Transverse colon (tissue), 4 donors: Measurements from ENCODE around the gene CTBP2. TPM values are rescaled to one million over a fixed set of nuclear protein-coding genes. Genes with fewer than 3 reads are reported as not detected.

Experiments
- DNase-seq: peaks from one replicate; pipeline ENCODE4 v3.0.0-alpha.2; 2019
- H3K27ac ChIP-seq, 4 donors: fragments of 200-600 bp; sonication (generic); 2 replicates each; pipeline ENCODE4 v1.5.1; 2016 to 2018; ENCODE audit warnings: inconsistent platforms in 4 of 4
- H3K27me3 ChIP-seq: fragments of 200-600 bp; sonication (generic); 2 replicates; pipeline ENCODE4 v1.5.1; 2017; ENCODE audit warnings: inconsistent platforms
- H3K36me3 ChIP-seq, 4 donors: fragments of 200-600 bp; sonication (generic); 2 replicates each; pipeline ENCODE4 v1.5.1; 2017 to 2019; ENCODE audit warnings: inconsistent platforms in 4 of 4
- H3K4me1 ChIP-seq, 4 donors: fragments of 200-600 bp; sonication (generic); 2 replicates each; pipeline ENCODE4 v1.5.1; 2017 to 2020; ENCODE audit warnings: inconsistent platforms in 4 of 4
- H3K4me3 ChIP-seq, 4 donors: fragments of 200-600 bp; sonication (generic); 1 replicate in 1 of 4; 2 replicates in 3 of 4; pipeline versions ENCODE4 v1.5.1 to v1.6.1; 2017 to 2019; ENCODE audit warnings: inconsistent platforms in 4 of 4
- H3K9me3 ChIP-seq, 2 donors: fragments of 200-600 bp; sonication (generic); 2 replicates each; pipeline ENCODE4 v1.5.1; 2017 to 2019; ENCODE audit warnings: inconsistent platforms in 2 of 2
- EP300 ChIP-seq: sonication (generic); formaldehyde crosslinking; IDR thresholded peaks from one replicate; pipeline ENCODE4 v1.6.1; 2017; ENCODE audit warnings: antibody characterized with exemption, low read depth
- POLR2A ChIP-seq: fragments of 450-650 bp; IDR thresholded peaks from one replicate; pipeline ENCODE4 v1.6.1; 2016; ENCODE audit warnings: antibody characterized with exemption, mild to moderate bottlenecking, moderate library complexity
- POLR2AphosphoS5 ChIP-seq, 3 donors: sonication (generic); formaldehyde crosslinking; IDR thresholded peaks; one replicate each; pipeline ENCODE4 v1.6.1; 2016; ENCODE audit warnings: antibody characterized with exemption in 3 of 3
- WGBS, 2 donors: methylation state at CpG; one replicate each; pipeline ENCODE4 v1.1.5; 2018; ENCODE audit warnings: low coverage in 1 of 2; 5-methylcytosine and 5-hydroxymethylcytosine counted together
- in situ Hi-C, 4 donors: fragments of 200-750 bp; cut with MboI; loops; one replicate each; pipeline versions ENCODE4 v1.15.0 to v1.15.1; 2017; ENCODE audit warnings: low sequenced_read_pairs in 3 of 4, low pct_ligation_motif_present in 1 of 4, low pct_unique_long_range_greater_than_20kb in 1 of 4
- intact Hi-C: fragments of 100-400 bp; cut with DNase I; formaldehyde crosslinking; loops from one replicate; pipeline ENCODE4 v1.15.1; 2023; ENCODE audit warnings: low total_unique reads
- total RNA-seq, 4 donors: library from RNA; depleted of rRNA; stranded (reverse); fragments of >200 nt; gene quantifications; one replicate each; pipeline ENCODE4 v1.1.0, GENCODE V29; 2016
- TF ChIP-seq, protein P1 (sequence below), 5 experiments: fragments of 200-600 bp in 3 of 5; fragments of 450-650 bp in 2 of 5; sonication (generic) in 3 of 5; IDR thresholded peaks; 1 replicate in 2 of 5; 2 replicates in 3 of 5; pipeline ENCODE4 v1.5.1; 2016 to 2017; ENCODE audit warnings: antibody characterized with exemption in 5 of 5, inconsistent platforms in 3 of 5, mild to moderate bottlenecking in 2 of 5, moderate library complexity in 1 of 5

Gene CTBP2
- total RNA-seq, 4 donors from 2014 or later: 71.9 to 247 (median 98.4) TPM

GRCh38 chr10:125091891-125092290 lies 68.5 kb downstream of the CTBP2 start:
- H3K27ac ChIP-seq: peak overlapping the region in 2 of 4 donors; percentile 59 to 72

GRCh38 chr10:125089469-125089868 lies 70.9 kb downstream of the CTBP2 start:
- WGBS, 2 donors: 81% methylated on average over 2 of the region's 2 CpGs; no CpG with 5 or more reads in 1 of the 2 donors
- TF ChIP-seq POLR2AphosphoS5 (IDR thresholded peaks at IDR 0.05) (no peak), POLR2A (no peak), EP300 (no peak)
- TF ChIP-seq, protein P1, sequence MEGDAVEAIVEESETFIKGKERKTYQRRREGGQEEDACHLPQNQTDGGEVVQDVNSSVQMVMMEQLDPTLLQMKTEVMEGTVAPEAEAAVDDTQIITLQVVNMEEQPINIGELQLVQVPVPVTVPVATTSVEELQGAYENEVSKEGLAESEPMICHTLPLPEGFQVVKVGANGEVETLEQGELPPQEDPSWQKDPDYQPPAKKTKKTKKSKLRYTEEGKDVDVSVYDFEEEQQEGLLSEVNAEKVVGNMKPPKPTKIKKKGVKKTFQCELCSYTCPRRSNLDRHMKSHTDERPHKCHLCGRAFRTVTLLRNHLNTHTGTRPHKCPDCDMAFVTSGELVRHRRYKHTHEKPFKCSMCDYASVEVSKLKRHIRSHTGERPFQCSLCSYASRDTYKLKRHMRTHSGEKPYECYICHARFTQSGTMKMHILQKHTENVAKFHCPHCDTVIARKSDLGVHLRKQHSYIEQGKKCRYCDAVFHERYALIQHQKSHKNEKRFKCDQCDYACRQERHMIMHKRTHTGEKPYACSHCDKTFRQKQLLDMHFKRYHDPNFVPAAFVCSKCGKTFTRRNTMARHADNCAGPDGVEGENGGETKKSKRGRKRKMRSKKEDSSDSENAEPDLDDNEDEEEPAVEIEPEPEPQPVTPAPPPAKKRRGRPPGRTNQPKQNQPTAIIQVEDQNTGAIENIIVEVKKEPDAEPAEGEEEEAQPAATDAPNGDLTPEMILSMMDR (IDR thresholded peaks at IDR 0.05): no peak
- H3K4me1 ChIP-seq: peaks cover 0 to 19% (median 14%) of the 10 kb centered on the region in 4 donors

More at GRCh38 chr10:125091891-125092290, 68.5 kb downstream of the CTBP2 start:
- H3K36me3 ChIP-seq: no peaks in the 10 kb centered on the region
- no peak for TF ChIP-seq POLR2AphosphoS5 (IDR thresholded peaks at IDR 0.05)
- no peak for TF ChIP-seq POLR2A
- TF ChIP-seq EP300: no peak
- TF ChIP-seq, protein P1 (IDR thresholded peaks at IDR 0.05): no peak
- no peaks in the 10 kb centered on the region for H3K9me3 ChIP-seq
- no peak for DNase-seq
- intact Hi-C loops (no loop called here), in situ Hi-C loops (no loop called here)
- H3K27me3 ChIP-seq: no peaks in the 10 kb centered on the region
- peaks cover 0 to 30% (median 17%) of the 10 kb centered on the region in 4 donors for H3K4me1 ChIP-seq
- no peak overlapping the region for H3K4me3 ChIP-seq

DNA sequence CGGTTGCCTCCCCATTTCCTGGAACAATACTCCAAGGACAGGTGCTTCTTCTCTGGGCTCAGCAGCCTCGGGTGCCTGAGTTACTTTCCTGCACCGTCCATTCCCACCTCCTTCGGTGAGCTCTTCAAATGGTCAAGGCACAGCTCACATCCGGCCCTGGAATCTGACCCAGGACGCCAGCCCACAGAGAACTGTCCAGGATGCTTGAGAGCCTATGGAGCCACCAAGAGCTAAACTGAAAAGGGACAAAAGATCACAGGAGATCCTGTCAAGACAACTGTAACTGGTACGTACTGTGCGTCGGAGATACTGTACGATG lies 72.5 kb downstream of the CTBP2 start:
- H3K27ac ChIP-seq: no peak overlapping the region
- in situ Hi-C loops: no loop called here
- TF ChIP-seq, protein P1 (IDR thresholded peaks at IDR 0.05): no peak
- TF ChIP-seq POLR2A: no peak
- no peak for TF ChIP-seq EP300
- no peak for TF ChIP-seq POLR2AphosphoS5 (IDR thresholded peaks at IDR 0.05)

More at GRCh38 chr10:125089469-125089868, 70.9 kb downstream of the CTBP2 start:
- intact Hi-C loops (no loop called here), in situ Hi-C loops (no loop called here)
- Histone ChIP-seq H3K36me3 (no peaks in the 10 kb centered on the region), H3K27me3 (no peaks in the 10 kb centered on the region), H3K4me3 (no peak overlapping the region), H3K9me3 (no peaks in the 10 kb centered on the region), H3K27ac (no peak overlapping the region)
- no peak for DNase-seq

DNA sequence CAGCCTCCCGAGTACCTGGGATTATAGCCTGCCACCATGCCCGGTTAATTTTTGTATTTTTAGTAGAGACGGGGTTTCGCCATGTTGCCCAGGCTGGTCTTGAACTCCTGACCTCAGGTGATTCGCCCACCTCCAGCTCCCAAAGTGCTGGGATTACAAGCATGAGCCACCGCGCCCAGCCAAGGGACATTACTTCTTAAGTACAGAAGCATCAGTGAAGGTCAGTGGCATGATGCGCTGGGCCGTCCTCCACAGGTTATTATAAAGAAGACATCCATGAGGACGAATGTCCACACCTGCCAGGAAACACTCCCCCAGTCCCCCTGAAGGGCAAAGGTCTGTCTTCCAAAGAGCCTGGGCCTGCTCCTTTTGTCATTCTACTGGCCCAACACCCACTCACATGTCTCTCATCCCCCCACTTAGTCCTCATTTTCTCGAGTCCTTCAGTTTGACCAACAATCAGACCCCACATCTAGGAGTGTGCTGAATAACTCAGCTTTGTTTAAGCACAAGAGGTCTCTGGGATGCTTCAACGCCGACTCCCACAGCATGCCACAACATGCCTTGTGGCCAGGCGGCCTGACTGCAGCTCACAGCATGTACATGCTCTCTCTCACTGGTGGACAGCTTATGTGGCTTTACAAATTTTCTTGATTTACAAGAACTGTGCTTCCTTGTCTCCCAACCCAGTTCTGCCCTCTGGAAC lies 73.0 kb downstream of the CTBP2 start:
- Histone ChIP-seq H3K36me3 (no peaks in the 10 kb centered on the region), H3K27ac (no peak overlapping the region), H3K4me1 (peaks cover 0 to 18% (median 1%) of the 10 kb centered on the region in 4 donors), H3K9me3 (no peaks in the 10 kb centered on the region), H3K4me3 (no peak overlapping the region), H3K27me3 (no peaks in the 10 kb centered on the region)
- DNase-seq: no peak
- in situ Hi-C loops: no loop called here
- TF ChIP-seq POLR2A: no peak
- 87 to 92% methylated on average over 5 to 14 of the region's 14 CpGs for whole genome bisulfite sequencing, 2 donors
- intact Hi-C loops: no loop called here

More for the DNA sequence above, 72.5 kb downstream of the CTBP2 start:
- no peak for DNase-seq
- peaks cover 0 to 20% (median 4%) of the 10 kb centered on the region in 4 donors for H3K4me1 ChIP-seq
- no peaks in the 10 kb centered on the region for H3K36me3 ChIP-seq
- intact Hi-C loops: no loop called here
- 40 to 88% methylated on average over 1 to 10 of the region's 10 CpGs for WGBS, 2 donors
- H3K27me3 ChIP-seq: no peaks in the 10 kb centered on the region
- H3K4me3 ChIP-seq: no peak overlapping the region
- H3K9me3 ChIP-seq: no peaks in the 10 kb centered on the region
